MCF 10A (cell line): ENCODE results near the gene CAMSAP2. TPM values are rescaled to one million over a fixed set of nuclear protein-coding genes. Genes with fewer than 3 reads are reported as not detected.

Experiments used
- BruUV-seq: library from RNA; stranded (reverse); fragments of 400-500 nt; replicated peaks from 2 replicates; lab custom pipeline; 2021; lab: Mats Ljungman, UMichigan
- CTCF ChIA-PET: fragments of 300-600 bp; sonication (Branson Sonifier 250); formaldehyde crosslinking; extraction: SDS; loops from one replicate; lab custom pipeline; 2021; ENCODE audit warnings: antibody characterized with exemption, inconsistent platforms; lab: Yijun Ruan, JAX
- POLR2A ChIA-PET: fragments of 300-600, 350-650 bp; sonication (Branson Sonifier 250); formaldehyde crosslinking; extraction: SDS; loops from one replicate; lab custom pipeline; 2020; ENCODE audit warnings: antibody characterized with exemption, inconsistent platforms; lab: Yijun Ruan, JAX
- DNase-seq: peaks from one replicate; pipeline ENCODE4 v3.0.0-alpha.2; 2018; ENCODE audit not compliant: unreplicated experiment
- H3K27ac Mint-ChIP-seq: one replicate; pipeline ENCODE4 v1.8.0; 2022; ENCODE audit warnings: mild to moderate bottlenecking, low read depth, mixed read lengths; ENCODE audit not compliant: unreplicated experiment
- H3K27me3 Mint-ChIP-seq: one replicate; pipeline ENCODE4 v1.8.0; 2022; ENCODE audit warnings: mixed read lengths; ENCODE audit not compliant: insufficient read depth, unreplicated experiment
- H3K36me3 Mint-ChIP-seq: one replicate; pipeline ENCODE4 v1.8.0; 2022; ENCODE audit warnings: mild to moderate bottlenecking, moderate library complexity, mixed read lengths; ENCODE audit not compliant: insufficient read depth, unreplicated experiment
- H3K4me1 Mint-ChIP-seq: one replicate; pipeline ENCODE4 v1.8.0; 2022; ENCODE audit warnings: mixed read lengths; ENCODE audit not compliant: insufficient read depth, unreplicated experiment
- H3K4me3 Mint-ChIP-seq: one replicate; pipeline ENCODE4 v1.8.0; 2022; ENCODE audit warnings: mild to moderate bottlenecking, moderate library complexity, mixed read lengths; ENCODE audit not compliant: unreplicated experiment
- H3K9me3 Mint-ChIP-seq: one replicate; pipeline ENCODE4 v1.8.0; 2022; ENCODE audit warnings: mixed read lengths; ENCODE audit not compliant: unreplicated experiment
- intact Hi-C: fragments of 100-400 bp; cut with micrococcal nuclease; formaldehyde crosslinking; loops from 2 replicates; pipeline ENCODE4 v1.14.1; 2022
- total RNA-seq: library from RNA; stranded (reverse); gene quantifications from 2 replicates; pipeline ENCODE4 v1.2.3, GENCODE V29; 2022
- TF ChIP-seq, protein P1 (sequence below): fragments of 200-600 bp; IDR thresholded peaks from one replicate; pipeline ENCODE4 v1.8.0; 2022; ENCODE audit warnings: antibody characterized with exemption, mild to moderate bottlenecking; ENCODE audit not compliant: unreplicated experiment

The CAMSAP2 gene
- total RNA-seq, 1 experiment from 2014 or later = 209 TPM

DNA sequence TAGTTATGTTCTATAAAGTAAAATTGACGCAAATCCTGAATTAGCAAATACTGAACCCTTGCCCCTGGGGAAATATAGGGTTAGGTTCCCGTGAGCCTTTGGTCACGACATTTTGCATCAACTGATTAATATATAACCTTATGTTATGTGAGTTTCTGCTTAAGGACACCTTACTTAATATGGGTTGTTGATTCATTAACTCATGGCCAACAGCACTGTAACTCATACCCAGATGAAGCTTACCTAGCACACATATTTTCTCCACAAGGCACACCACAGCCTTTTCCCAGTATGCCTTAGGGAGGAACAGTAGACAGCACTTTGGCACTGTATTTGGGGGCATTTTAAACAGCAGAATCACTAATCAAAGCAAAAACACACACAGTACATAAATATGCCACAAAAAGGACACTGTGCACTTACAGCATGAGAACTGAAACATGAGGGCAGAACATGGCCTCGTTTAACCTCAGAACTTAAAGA is 171.1 kb downstream of the CAMSAP2 start:
- POLR2A ChIA-PET = interaction anchor here (1.1 to 4.8 kb wide), 2 partner anchors 14 to 19 kb away, joined by 3 to 52 read pairs; partner anchors contain the start of gene INAVA

More for the DNA sequence above, 171.1 kb downstream of the CAMSAP2 start:
- BruUV-seq = no TSS peak
- H3K4me3 Mint-ChIP-seq = no peak overlapping the region
- TF ChIP-seq, protein P1, sequence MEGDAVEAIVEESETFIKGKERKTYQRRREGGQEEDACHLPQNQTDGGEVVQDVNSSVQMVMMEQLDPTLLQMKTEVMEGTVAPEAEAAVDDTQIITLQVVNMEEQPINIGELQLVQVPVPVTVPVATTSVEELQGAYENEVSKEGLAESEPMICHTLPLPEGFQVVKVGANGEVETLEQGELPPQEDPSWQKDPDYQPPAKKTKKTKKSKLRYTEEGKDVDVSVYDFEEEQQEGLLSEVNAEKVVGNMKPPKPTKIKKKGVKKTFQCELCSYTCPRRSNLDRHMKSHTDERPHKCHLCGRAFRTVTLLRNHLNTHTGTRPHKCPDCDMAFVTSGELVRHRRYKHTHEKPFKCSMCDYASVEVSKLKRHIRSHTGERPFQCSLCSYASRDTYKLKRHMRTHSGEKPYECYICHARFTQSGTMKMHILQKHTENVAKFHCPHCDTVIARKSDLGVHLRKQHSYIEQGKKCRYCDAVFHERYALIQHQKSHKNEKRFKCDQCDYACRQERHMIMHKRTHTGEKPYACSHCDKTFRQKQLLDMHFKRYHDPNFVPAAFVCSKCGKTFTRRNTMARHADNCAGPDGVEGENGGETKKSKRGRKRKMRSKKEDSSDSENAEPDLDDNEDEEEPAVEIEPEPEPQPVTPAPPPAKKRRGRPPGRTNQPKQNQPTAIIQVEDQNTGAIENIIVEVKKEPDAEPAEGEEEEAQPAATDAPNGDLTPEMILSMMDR = no peak
- H3K9me3 Mint-ChIP-seq = no peaks in the 10 kb centered on the region
- CTCF ChIA-PET = interaction anchor here (0.6 kb wide), 1 partner anchor 421 kb away, joined by 4 read pairs; no protein-coding TSS in a partner anchor
- H3K27me3 Mint-ChIP-seq = no peaks in the 10 kb centered on the region
- no peak overlapping the region for H3K27ac Mint-ChIP-seq
- intact Hi-C loops = no loop called here
- no peak for DNase-seq
- peaks cover 69% of the 10 kb centered on the region for H3K36me3 Mint-ChIP-seq
- H3K4me1 Mint-ChIP-seq = peaks cover 46% of the 10 kb centered on the region

Other genes with a start within 250 kb of the CAMSAP2 start
- gene KIF14, start 118.1 kb upstream of the CAMSAP2 start, total RNA-seq = 13.4 and 25.5 TPM in 2 replicates
- gene DDX59, start 69.0 kb upstream of the CAMSAP2 start, total RNA-seq = 36.6 and 50.7 TPM in 2 replicates
- gene GPR25, start 134.1 kb downstream of the CAMSAP2 start, total RNA-seq = 0.25 and 0.68 TPM in 2 replicates
- gene INAVA, start 156.0 kb downstream of the CAMSAP2 start, total RNA-seq = 25.1 and 30.5 TPM in 2 replicates